Germinal center (tissue), 1 donor: ENCODE results near the gene LLGL2.

Experiments used
- DNase-seq: peaks from one replicate; pipeline ENCODE4 v3.0.0; 2012; ENCODE audit warnings: mixed read lengths, low spot score

LLGL2 gene

GRCh38 chr17:75614006-75614405, 88.5 kb downstream of the LLGL2 start:
- DNase-seq: no peak

- no peak for DNase-seq
Measured at GRCh38 chr17:75614556-75615270, 89.2 kb downstream of the LLGL2 start.

- DNase-seq: no peak
Measured at GRCh38 chr17:75615301-75615700, 89.8 kb downstream of the LLGL2 start.

DNA sequence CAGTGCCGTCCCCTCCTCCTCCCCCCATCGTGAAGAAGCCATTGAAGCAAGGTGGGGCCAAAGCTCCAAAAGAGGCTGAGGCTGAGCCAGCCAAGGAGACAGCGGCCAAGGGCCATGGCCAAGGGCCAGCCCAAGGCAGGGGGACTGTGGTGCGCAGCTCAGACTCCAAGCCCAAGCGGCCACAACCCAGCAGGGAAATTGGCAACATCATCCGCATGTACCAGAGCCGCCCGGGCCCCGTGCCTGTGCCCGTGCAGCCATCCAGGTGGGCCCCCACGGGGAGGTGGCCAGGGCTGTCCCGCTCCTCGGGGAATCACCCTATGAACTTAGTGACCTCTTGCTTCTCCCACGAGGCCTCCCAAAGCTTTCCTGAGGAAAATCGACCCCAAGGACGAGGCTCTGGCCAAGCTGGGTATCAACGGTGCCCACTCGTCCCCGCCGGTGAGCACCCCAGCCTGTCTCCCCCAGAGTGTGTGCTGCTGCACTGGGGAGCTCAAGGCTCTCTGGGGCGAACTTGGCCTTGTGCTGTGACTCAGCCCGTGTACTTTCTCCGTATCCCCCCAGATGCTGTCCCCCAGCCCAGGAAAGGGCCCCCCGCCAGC, 91.1 kb downstream of the LLGL2 start:
- DNase-seq: no peak

- DNase-seq: no peak
Measured at GRCh38 chr17:75617218-75617617, 91.7 kb downstream of the LLGL2 start.

- no peak for DNase-seq
Measured at GRCh38 chr17:75617675-75618074, 92.2 kb downstream of the LLGL2 start.

- peak; percentile 31 for DNase-seq
Measured at GRCh38 chr17:75619506-75620431, 94.3 kb downstream of the LLGL2 start.

DNA sequence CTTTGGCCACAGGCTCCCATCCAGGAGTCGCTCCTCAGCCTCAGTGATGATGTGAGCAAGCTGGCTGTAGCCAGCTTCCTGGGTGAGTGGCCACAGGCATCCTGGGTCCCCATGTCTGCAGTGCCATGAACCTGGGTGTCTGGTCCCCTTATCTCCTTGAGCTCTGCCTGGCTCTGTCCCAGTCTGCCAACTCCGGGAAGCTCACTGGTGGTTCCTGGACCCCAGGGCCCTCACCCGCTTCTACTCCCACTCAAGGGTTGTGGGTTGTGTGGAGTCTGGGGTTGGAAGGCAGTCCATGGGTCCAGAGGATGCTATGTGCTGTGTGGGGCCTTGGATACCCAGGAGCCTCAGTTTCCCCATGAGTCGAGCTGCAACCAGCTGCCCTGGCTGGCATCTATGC, 96.0 kb downstream of the LLGL2 start:
- DNase-seq: no peak

GRCh38 chr17:75622076-75622475, 96.6 kb downstream of the LLGL2 start:
- DNase-seq: no peak

DNA sequence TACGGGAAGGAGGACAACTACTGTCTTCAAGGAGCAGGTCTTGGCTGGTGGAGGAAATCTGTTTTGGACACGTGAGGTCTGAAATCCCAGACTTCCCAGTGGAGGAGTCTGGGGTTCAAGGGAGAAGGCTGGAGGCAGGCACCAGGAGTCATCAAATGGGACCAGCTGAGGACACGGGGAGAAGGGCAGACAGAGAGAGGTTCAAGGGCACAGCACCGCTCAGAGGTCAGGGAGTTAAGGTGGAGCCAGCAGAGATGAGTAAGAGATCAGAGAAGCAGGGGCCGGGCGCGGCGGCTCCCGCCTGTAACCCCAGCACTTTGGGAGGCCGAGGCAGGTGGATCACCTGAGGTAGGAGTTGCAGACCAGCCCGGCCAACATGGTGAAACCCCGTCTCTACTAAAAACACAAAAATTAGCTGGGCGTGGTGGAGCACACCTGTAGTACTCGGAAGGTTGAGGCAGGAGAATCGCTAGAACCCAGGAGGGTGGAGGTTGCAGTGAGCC, 97.3 kb downstream of the LLGL2 start:
- no peak for DNase-seq

- no peak for DNase-seq
Measured at GRCh38 chr17:75623386-75623785, 97.9 kb downstream of the LLGL2 start.

DNA sequence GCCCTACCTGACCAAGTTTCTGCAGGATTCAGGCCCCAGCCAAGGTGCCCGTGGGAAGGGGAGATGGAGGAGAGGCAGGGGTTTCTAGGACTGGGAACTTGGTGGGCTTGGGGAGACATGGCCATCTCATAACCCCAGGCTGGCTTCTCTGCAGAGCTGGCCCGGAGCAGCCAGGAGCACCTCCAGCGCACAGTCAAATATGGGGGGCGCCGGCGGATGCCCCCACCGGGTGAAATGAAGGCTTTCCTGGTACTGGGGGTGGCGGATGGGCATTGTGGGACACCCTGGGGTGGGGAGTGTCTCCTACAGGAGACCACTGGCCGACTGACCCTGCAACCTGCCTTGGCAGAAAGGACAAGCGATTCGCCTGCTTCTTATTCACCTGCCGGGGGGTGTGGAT, 98.5 kb downstream of the LLGL2 start:
- DNase-seq: no peak
